Ishikawa (cell line): Measurements from ENCODE around the gene ATRN.

Experiments used
- CEBPB ChIP-seq: IDR thresholded peaks from 2 replicates; pipeline ENCODE4 v1.6.1; 2012
- CREB1 ChIP-seq: IDR thresholded peaks from 2 replicates; pipeline ENCODE4 v1.6.1; 2012; ENCODE audit warnings: low read depth
- EGR1 ChIP-seq: IDR thresholded peaks from 2 replicates; pipeline ENCODE4 v1.6.1; 2012
- EP300 ChIP-seq: IDR thresholded peaks from 2 replicates; pipeline ENCODE4 v1.6.1; 2012; ENCODE audit warnings: borderline replicate concordance
- FOXM1 ChIP-seq: IDR thresholded peaks from 2 replicates; pipeline ENCODE4 v1.6.1; 2012; ENCODE audit warnings: low read depth, borderline replicate concordance
- NFIC ChIP-seq: IDR thresholded peaks from 2 replicates; pipeline ENCODE4 v1.6.1; 2012
- RAD21 ChIP-seq: IDR thresholded peaks from 2 replicates; pipeline ENCODE4 v1.6.1; 2012; ENCODE audit warnings: low read depth
- TAF1 ChIP-seq: IDR thresholded peaks from 2 replicates; pipeline ENCODE4 v1.6.1; 2012; ENCODE audit warnings: low read depth, mild to moderate bottlenecking
- TCF12 ChIP-seq: IDR thresholded peaks from 2 replicates; pipeline ENCODE4 v1.6.1; 2012; ENCODE audit warnings: low read depth
- TEAD4 ChIP-seq: IDR thresholded peaks from 2 replicates; pipeline ENCODE4 v1.6.1; 2012
- YY1 ChIP-seq: IDR thresholded peaks from 2 replicates; pipeline ENCODE4 v1.6.1; 2012; ENCODE audit warnings: low read depth
- ZBTB7A ChIP-seq: IDR thresholded peaks from 2 replicates; pipeline ENCODE4 v1.6.1; 2012; ENCODE audit warnings: low read depth
- TF ChIP-seq, protein P1 (sequence below): IDR thresholded peaks from 2 replicates; pipeline ENCODE4 v1.6.1; 2012; ENCODE audit warnings: low read depth, mild to moderate bottlenecking
- TF ChIP-seq, protein P2 (sequence below): IDR thresholded peaks from 2 replicates; pipeline ENCODE4 v1.6.1; 2012
- TF ChIP-seq, protein P3 (sequence below): IDR thresholded peaks from 2 replicates; pipeline ENCODE4 v1.6.1; 2012

ATRN gene

DNA sequence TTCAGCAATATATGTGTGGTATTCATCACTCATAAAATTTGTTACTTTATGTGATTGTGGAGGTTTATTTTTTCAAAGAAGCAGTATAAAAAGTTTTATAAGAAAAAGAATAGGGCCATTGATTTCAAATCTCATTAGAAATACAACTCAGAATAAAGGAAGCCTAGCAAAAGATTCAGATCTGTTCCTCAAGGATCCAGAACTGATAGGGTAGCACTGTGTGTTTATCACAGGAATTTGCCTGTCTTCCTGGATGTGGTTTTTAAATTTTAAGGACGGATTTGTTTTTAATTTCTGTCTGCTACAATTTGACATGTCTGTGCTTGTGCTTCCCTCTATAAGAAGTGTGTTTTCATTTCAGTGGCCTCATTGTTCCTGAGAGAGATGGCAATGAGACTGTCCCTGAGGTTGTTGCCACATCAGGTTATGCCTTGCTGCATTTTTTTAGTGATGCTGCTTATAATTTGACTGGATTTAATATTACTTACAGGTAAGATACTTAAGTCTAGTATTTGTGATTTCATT is 74.6 kb downstream of the ATRN start:
- TF ChIP-seq TEAD4: no peak

DNA sequence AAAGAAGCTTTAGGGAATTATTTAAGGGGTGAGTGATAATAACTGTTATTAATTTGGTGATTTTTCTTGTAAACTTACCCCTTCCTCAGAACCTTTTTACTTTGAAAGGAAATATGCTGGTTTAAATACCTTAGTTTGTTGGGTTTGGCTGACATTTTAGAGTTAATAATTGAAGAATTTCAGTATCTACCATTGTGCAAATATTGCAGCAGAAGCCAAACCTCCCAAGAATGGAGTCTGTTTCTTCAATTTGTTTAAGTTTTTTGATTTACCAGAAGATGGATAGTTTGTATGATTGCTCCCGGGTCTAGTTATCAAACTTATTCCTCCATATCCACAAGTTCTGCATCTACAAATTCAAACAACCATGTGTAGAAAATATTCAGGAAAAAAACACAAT is 77.1 kb downstream of the ATRN start:
- TF ChIP-seq TEAD4 (no peak), TAF1 (no peak), FOXM1 (no peak), NFIC (no peak), EP300 (no peak), CREB1 (no peak)
- TF ChIP-seq, protein P1, sequence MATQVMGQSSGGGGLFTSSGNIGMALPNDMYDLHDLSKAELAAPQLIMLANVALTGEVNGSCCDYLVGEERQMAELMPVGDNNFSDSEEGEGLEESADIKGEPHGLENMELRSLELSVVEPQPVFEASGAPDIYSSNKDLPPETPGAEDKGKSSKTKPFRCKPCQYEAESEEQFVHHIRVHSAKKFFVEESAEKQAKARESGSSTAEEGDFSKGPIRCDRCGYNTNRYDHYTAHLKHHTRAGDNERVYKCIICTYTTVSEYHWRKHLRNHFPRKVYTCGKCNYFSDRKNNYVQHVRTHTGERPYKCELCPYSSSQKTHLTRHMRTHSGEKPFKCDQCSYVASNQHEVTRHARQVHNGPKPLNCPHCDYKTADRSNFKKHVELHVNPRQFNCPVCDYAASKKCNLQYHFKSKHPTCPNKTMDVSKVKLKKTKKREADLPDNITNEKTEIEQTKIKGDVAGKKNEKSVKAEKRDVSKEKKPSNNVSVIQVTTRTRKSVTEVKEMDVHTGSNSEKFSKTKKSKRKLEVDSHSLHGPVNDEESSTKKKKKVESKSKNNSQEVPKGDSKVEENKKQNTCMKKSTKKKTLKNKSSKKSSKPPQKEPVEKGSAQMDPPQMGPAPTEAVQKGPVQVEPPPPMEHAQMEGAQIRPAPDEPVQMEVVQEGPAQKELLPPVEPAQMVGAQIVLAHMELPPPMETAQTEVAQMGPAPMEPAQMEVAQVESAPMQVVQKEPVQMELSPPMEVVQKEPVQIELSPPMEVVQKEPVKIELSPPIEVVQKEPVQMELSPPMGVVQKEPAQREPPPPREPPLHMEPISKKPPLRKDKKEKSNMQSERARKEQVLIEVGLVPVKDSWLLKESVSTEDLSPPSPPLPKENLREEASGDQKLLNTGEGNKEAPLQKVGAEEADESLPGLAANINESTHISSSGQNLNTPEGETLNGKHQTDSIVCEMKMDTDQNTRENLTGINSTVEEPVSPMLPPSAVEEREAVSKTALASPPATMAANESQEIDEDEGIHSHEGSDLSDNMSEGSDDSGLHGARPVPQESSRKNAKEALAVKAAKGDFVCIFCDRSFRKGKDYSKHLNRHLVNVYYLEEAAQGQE: no peak
- TF ChIP-seq, protein P2, sequence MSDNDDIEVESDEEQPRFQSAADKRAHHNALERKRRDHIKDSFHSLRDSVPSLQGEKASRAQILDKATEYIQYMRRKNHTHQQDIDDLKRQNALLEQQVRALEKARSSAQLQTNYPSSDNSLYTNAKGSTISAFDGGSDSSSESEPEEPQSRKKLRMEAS: no peak
- TF ChIP-seq, protein P3, sequence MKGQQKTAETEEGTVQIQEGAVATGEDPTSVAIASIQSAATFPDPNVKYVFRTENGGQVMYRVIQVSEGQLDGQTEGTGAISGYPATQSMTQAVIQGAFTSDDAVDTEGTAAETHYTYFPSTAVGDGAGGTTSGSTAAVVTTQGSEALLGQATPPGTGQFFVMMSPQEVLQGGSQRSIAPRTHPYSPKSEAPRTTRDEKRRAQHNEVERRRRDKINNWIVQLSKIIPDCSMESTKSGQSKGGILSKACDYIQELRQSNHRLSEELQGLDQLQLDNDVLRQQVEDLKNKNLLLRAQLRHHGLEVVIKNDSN: no peak

DNA sequence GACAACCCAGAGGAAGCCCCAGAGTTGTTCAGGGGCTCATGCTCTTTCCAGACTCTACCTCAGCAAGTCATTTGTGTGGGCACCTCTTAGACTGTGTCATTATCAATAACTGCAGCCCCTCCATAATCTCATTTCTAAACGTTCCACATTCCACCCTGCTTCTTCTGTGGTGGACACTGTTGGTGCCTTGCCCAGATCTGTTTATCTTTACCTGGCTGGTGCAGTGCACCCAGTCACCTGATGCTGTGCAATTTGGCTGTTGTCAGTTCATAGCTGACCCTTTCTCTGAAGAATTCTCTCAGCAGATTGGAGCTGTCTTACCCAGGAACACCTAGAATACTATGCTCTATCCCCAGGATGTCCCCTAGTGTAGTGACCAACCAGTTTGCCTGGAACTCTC is 80.0 kb downstream of the ATRN start:
- TF ChIP-seq TCF12: no peak
- no peak for TF ChIP-seq TAF1
- no peak for TF ChIP-seq CEBPB
- TF ChIP-seq YY1: no peak
- no peak for TF ChIP-seq NFIC
- TF ChIP-seq, protein P3: no peak
- no peak for TF ChIP-seq CREB1
- TF ChIP-seq RAD21: no peak
- no peak for TF ChIP-seq TEAD4
- TF ChIP-seq EGR1: no peak
- TF ChIP-seq, protein P1: no peak
- no peak for TF ChIP-seq EP300
- TF ChIP-seq, protein P2: no peak
- no peak for TF ChIP-seq ZBTB7A

DNA sequence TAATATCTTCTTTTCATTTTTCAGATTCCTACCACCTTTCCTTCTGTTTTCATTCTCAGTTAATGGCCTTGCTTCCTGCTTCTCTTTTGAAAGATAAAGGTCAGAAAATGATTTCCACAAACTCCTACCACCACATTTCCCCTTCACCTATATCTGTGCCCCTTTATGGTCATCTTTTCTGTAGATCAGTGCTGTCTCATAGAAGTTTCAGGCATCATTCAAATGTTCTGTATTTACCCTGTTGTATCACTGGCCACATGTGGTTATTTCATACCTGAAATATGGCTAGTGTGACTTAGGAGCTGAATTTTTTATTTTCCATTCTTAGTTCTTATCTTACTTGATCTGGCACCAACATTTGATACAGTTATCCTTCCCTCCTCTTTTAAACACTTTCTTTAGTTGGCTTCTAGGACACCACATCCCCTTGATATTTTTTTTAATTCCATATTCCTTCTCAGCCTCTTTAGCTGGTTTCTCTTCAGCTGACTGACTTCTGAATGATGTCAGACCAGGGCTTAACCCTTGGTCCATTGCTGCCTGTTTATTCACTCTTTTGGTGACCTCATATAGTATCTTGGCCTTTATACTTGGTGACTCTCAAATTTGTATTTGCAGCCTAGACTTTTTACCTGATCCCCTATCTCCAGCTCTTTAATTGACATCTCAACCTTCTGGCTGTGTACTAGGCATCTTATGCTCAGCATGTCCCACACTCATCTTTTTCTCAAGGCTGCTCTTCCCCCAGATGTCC is 81.0 kb downstream of the ATRN start:
- TF ChIP-seq EGR1 (no peak), YY1 (no peak)

DNA sequence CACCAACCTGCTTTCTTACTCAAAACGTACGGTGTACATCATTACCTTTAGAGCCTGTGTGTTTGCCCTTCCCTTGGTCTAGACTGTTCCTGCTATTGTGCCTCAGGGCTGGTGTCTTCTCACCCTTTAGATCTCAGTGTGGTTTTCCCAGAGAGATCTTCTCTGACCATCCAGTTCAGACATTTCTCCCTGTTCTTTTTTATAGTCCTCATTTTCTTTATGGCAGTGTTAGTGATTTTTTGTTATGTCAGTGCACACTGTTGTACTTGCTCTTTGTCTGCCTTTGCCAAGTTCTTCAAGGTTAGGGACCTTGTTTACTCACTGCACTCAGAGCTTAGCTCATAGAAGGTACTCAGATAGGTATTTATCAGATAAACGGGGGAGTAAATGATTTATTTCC is 82.8 kb downstream of the ATRN start:
- no peak for TF ChIP-seq CREB1
- TF ChIP-seq FOXM1: no peak
- TF ChIP-seq TCF12: no peak
- TF ChIP-seq, protein P2: no peak
- no peak for TF ChIP-seq ZBTB7A
- TF ChIP-seq CEBPB: no peak
- TF ChIP-seq EGR1: no peak
- TF ChIP-seq NFIC: no peak
- TF ChIP-seq, protein P3: no peak
- no peak for TF ChIP-seq TAF1
- no peak for TF ChIP-seq RAD21
- TF ChIP-seq YY1: no peak
- TF ChIP-seq EP300: no peak

DNA sequence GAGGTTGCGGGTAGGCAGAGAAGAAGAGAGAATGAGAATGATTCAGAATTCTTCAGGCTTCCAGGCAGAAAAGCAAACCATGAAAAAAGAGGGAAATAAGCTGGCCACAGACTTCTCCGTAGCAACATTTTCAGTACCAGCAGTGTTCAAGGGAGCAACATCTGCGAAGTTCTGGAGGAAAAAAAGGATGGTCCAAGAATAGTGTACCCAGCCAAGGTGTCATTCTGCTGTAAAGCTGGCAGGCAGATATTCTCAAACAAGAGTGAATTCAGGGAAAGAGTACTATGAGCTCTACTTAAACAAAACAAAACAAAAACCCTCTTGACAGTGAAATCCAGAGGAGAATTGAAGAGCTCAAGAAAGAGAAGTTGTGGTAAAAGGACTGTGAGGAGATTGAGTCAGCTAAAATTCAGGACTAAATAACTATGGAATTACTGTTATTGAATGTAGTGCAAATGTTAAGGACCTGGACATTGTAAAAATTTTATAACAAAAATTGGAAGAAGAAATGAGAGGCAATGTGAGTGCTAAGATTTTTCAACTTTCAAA is 86.5 kb downstream of the ATRN start:
- no peak for TF ChIP-seq EP300
- no peak for TF ChIP-seq TAF1
- TF ChIP-seq YY1: no peak
- no peak for TF ChIP-seq TEAD4
- TF ChIP-seq, protein P1: no peak
- TF ChIP-seq NFIC: no peak
- TF ChIP-seq EGR1: no peak
- no peak for TF ChIP-seq RAD21
- TF ChIP-seq FOXM1: no peak
- no peak for TF ChIP-seq ZBTB7A
- TF ChIP-seq, protein P3: no peak
- TF ChIP-seq TCF12: no peak
- TF ChIP-seq, protein P2: no peak
- TF ChIP-seq CEBPB: no peak
- no peak for TF ChIP-seq CREB1
